Cardiac septum (tissue), 1 donor: ENCODE measurements around the gene BCAS1. TPM values are rescaled to one million over a fixed set of nuclear protein-coding genes. Genes with fewer than 3 reads are reported as not detected.
"Not testable (repeated sequence)": the region's sequence is repeated elsewhere in the genome, so short reads cannot be mapped to it uniquely, and the experiment has no call there.

ENCODE experiments used
- DNase-seq: peaks from one replicate; pipeline ENCODE4 v3.0.0-alpha.2; 2020; ENCODE audit warnings: low spot score
- intact Hi-C: fragments of 100-400 bp; cut with DNase I; formaldehyde crosslinking; loops from one replicate; pipeline ENCODE4 v1.14.0; 2022
- total RNA-seq: library from RNA; stranded (reverse); fragmentation: NEBNext Ultra II Directional; extraction: Animal tissue kit (Norgen Biotek cat#: 25700); gene quantifications from one replicate; pipeline ENCODE4 v1.2.1, GENCODE V29; 2021
- donor health status: DM: no; HTN: no; CAD: no.

BCAS1 gene
- total RNA-seq, 1 donor from 2014 or later = not detected

DNA sequence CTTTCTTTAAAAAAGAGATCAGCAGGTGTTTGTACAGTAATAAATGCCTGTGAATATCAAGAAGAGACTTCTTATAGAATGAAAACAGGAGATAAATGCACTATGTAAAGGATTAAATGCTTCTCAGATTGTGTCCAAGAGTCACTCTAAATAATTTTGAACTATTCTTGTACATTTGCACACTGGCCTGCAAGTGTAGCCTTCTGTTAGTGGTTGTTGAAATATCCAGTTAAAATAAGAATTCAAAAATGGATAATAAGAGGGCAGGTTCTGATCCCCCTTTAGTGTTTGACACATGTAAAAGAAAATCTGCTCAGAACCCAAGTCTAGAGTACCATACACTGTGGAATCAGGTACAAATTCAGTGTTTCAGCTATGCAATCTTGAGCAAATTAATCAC, 91.9 kb downstream of the BCAS1 start:
- DNase-seq = no peak
- intact Hi-C loops = no loop called here

- DNase-seq = no peak
- intact Hi-C loops = no loop called here
Measured at GRCh38 chr20:53977391-53977790, 93.0 kb downstream of the BCAS1 start.

- intact Hi-C loops = no loop called here
- no peak for DNase-seq
Measured at GRCh38 chr20:53975761-53976160, 94.6 kb downstream of the BCAS1 start.

GRCh38 chr20:53974785-53975555, 95.4 kb downstream of the BCAS1 start:
- intact Hi-C loops = no loop called here
- no peak for DNase-seq

GRCh38 chr20:53973882-53974281, 96.5 kb downstream of the BCAS1 start:
- DNase-seq, intact Hi-C loops: not testable (repeated sequence)

GRCh38 chr20:53972179-53972578, 98.2 kb downstream of the BCAS1 start:
- intact Hi-C loops = no loop called here
- DNase-seq = no peak

DNA sequence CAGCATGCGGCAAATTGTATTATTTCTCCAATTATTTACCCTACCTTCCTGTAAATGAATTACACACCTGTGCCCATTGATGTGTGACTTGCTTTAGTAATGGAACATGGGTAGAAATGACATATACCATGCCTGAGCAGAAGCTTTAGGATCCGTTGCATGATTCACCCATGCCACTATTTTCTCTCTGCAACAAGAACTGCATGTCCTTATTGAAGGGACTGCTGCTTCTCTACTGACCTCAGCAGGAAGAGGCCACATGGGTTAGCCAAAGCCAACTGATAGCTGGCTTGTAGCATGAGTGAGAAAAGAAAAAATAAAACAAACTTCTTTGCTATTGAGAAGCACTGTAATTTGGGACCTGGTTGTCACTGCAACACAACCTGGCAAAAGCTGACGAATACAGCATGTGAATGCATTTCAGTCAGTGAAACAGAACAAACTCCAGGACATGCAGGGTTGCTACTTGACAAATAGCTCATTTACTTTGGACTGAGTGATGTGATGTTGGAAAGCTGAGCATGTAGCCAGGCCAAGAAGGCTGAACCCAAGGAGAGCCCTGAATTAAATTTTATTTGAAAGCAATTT, 99.2 kb downstream of the BCAS1 start:
- DNase-seq = no peak
- intact Hi-C loops = no loop called here

DNA sequence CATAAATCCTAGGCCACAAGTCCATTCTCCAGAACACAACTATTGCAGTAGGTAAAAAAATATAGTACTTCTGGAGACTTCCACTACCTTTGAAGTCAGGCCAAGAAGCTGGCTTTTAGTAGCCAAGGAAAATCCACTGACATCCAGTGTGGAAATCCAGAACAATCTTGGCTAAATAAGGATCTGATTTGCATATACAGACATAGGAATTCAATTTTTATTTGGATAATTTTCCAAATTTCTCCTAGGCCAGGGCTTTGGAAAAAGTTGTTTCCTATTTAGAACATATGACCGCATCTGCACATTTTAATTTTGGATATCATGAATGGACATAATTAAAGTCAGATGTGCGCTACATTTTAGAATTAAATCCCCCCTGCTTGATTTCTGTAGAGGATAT, 100.2 kb downstream of the BCAS1 start:
- intact Hi-C loops = no loop called here

GRCh38 chr20:53967527-53967926, 102.9 kb downstream of the BCAS1 start:
- DNase-seq = no peak
- intact Hi-C loops = no loop called here

More for the DNA sequence above, 100.2 kb downstream of the BCAS1 start:
- no peak for DNase-seq

- no peak for DNase-seq
- intact Hi-C loops = no loop called here
Measured at GRCh38 chr20:53966774-53967398, 103.5 kb downstream of the BCAS1 start.

DNA sequence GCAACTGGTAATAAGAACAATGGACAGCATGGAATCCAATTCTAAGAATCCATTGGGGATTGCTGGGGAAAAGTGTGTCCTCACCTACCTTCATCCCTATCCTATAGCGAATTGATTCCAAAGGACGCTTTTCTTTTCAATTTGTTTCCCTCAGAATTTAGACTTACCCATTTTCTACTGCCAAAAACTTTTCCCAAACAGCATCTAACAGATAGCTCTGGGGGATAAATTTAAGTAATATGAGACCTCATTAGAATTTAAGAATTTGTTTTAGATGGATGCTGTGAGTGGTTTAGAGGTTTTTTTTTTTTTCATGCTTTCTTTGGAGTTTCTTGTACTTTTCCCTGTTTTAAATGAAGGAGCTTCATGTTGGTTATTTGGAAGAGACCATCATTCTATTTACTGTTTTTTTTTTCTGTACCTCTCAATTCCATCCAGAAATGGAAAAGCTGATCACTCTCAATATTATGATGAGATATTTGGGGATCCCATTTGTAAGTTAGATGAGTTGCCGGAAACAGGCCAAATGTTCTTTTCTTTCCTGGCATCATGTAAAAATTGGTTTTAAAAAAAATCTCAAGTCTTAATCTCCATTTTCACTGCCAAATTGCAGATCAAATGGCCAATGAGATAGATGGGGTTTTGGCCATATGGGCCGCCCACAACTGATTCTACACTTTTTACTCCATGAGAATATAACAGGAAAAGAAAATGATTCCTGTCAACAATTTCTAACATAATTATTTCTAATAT, 105.7 kb downstream of the BCAS1 start:
- intact Hi-C loops = no loop called here
- no peak for DNase-seq

DNA sequence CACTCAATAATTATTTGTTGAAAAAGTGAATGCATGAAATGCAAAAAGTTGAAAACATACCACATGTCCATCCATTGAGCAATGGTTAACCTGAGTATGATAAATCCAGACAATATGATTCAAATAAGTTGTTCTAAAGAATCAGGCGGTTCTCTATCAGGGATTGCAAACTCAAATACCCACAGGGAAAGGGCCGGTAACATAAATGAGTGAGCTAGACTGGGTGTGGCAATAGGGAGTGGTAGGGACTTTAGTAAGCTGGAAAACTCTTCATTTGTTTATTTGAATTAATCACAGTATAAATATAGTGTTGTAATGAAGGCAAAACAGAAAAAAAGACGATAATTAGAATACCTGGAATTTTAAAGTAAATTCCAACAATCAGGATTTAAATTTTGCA, 106.3 kb downstream of the BCAS1 start:
- DNase-seq = no peak
- intact Hi-C loops = no loop called here

DNA sequence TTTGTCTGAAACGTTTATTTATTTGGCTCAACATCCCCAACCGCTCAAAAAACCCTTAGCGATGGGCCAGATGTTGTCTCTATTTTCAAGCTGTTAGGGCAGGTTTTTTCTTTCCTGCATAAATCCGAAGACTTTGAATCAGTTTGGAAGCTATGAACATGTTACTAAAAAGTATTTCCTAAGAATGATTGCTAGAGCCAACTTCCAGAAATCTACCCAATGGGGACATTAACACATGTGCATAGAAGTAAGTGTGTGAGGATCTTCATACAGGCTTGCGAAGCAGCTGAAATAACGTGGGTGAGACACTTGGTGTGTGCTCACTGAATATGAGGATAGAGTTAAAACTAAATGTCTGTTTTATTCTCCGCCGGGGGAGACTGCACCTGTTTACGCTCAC, 106.8 kb downstream of the BCAS1 start:
- intact Hi-C loops = no loop called here
- DNase-seq = no peak

GRCh38 chr20:53962388-53962787, 108.0 kb downstream of the BCAS1 start:
- intact Hi-C loops = no loop called here

GRCh38 chr20:53961527-53961926, 108.9 kb downstream of the BCAS1 start:
- intact Hi-C loops = no loop called here
- DNase-seq = no peak

More at GRCh38 chr20:53962388-53962787, 108.0 kb downstream of the BCAS1 start:
- DNase-seq = no peak

DNA sequence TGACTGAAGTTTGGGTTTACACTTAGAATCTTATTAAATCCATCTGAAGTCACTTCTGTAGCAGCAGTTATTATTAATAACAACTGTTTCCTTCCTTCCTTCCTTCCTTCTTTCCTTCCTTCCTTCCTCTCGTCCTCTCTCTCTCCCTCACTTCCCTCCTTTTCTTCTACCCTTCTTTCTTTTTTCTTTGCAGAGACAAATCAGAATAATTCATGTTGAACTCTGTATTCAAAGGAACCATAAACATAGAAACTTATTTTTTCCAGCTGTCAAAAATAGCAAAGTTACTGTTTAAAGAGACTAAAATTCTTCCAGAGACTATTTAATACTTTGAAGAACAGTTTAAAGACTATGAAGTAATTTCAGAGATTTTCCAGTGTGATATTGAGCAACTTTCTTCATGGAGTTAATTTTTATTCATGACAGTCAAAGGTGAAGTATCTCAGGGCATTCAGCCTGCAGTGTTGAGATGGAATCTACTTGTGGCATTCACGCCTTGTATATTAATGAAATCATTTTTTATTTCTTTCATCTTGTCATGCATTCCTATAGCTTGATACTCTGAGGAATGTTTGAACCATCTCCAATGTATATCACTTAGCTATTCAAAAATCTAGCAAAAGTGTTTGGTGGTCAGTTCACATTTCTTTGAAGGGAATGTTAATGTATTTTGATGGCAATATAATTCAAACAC, 109.7 kb downstream of the BCAS1 start:
- intact Hi-C loops = no loop called here
- no peak for DNase-seq

- intact Hi-C loops = no loop called here
- DNase-seq = no peak
Measured at GRCh38 chr20:53959911-53960578, 110.3 kb downstream of the BCAS1 start.

DNA sequence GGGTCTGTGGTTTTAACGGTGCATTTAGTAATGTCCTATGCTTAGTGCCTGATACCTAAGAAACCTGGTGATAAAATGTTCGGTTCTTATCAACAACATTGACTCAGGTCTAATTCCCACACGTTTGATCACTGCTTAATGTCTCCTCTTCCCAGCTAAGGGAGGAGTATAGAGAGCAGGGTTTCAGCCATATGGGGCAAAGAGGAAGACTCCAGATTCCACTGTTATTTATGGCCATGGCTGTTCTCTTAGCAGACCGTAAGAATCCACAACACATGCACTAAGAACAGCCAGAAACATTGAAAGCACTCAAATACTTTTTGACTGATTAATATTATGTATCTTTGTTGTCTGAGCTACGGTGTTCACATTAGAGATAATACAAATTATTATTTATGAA, 112.1 kb downstream of the BCAS1 start:
- DNase-seq = no peak
- intact Hi-C loops = no loop called here
